Activated CD4-positive, alpha-beta T cell treated with anti-CD3 and anti-CD28 coated beads, Interleukin-2, Interleukin-6, amounts not matched to agents 100 ng/mL and 50 ng/mL, durations not matched to agents 16 hours and 8 hours (primary cell): Measurements from ENCODE around the gene ZFP90.
"Not testable (repeated sequence)": the region's sequence is repeated elsewhere in the genome, so short reads cannot be mapped to it uniquely, and the experiment has no call there.

Experiments used
- DNase-seq: peaks from one replicate; pipeline ENCODE4 v3.0.0-alpha.2; 2020

Gene ZFP90

GRCh38 chr16:68519225-68519745 is 19.8 kb upstream of the ZFP90 start:
- no peak for DNase-seq

- DNase-seq = peak; percentile 89
Observed at GRCh38 chr16:68520649-68521086, 18.4 kb upstream of the ZFP90 start.

DNA sequence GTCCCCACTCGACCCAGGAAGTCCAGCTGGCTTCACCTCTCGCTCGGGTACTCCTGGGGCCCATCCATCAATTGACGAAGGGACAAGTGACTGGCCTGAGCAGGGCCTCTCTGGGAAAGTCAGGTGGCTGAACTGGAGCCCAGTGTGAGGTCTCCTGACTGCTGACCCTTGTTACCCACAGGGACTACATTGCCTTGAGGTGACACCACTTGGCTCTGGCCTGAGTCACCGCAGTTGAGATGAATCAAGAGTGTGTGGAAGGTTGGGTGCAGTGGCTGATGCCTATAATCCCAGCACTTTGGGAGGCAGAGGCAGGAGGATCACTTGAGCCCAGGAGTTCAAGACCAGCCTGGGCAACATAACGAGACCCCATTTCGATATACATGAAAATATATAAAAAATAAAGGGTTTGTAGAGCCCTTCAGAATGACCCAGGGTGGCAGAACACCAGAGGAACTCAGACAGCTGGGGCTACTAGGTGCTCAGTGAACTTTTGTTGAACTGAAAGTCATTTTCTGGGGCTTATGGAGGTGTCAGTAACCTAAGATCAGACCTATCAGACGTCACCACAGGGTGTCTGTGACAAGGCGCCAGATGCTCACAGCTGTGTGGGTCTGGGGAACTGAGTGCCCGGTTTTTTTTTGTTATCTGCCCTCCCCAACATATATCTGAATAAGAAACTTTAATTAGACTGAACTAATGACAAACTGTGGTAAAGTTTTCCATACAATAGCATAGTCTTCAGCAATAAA is 14.8 kb upstream of the ZFP90 start:
- no peak for DNase-seq

DNA sequence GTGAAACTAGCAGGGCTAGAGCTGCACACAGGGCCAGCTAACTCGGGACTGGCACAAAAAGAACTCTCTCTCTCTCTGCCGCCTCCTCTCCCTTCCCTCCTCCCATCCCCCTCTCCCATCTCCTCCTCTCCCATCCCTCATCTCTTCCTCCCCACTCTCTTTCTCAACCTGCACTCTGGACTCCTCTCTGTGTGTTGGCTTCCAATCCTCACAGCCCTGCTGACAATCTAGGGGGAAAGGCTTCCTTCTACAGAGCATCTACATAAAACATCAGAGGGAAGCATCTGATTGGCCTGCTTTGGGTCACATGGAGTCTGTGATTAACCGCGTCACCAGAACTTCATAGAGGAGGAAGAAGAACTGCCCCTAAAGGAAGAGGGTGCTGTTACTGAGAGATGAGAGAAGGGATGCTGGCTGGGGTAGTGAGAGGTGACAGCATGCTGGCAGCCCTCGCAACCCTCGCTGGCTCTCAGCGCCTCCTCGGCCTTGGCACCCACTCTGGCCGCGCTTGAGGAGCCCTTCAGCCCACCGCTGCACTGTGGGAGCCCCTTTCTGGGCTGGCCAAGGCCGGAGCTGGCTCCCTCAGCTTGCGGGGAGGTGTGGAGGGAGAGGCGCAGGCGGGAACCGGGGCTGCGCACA is 12.8 kb upstream of the ZFP90 start:
- no peak for DNase-seq

GRCh38 chr16:68526782-68527145 is 12.3 kb upstream of the ZFP90 start:
- DNase-seq = no peak

GRCh38 chr16:68528233-68528632 is 10.9 kb upstream of the ZFP90 start:
- DNase-seq = no peak

GRCh38 chr16:68528686-68529379 is 10.3 kb upstream of the ZFP90 start:
- DNase-seq = peak; percentile 91

GRCh38 chr16:68529608-68529930 is 9.5 kb upstream of the ZFP90 start:
- no peak for DNase-seq

DNA sequence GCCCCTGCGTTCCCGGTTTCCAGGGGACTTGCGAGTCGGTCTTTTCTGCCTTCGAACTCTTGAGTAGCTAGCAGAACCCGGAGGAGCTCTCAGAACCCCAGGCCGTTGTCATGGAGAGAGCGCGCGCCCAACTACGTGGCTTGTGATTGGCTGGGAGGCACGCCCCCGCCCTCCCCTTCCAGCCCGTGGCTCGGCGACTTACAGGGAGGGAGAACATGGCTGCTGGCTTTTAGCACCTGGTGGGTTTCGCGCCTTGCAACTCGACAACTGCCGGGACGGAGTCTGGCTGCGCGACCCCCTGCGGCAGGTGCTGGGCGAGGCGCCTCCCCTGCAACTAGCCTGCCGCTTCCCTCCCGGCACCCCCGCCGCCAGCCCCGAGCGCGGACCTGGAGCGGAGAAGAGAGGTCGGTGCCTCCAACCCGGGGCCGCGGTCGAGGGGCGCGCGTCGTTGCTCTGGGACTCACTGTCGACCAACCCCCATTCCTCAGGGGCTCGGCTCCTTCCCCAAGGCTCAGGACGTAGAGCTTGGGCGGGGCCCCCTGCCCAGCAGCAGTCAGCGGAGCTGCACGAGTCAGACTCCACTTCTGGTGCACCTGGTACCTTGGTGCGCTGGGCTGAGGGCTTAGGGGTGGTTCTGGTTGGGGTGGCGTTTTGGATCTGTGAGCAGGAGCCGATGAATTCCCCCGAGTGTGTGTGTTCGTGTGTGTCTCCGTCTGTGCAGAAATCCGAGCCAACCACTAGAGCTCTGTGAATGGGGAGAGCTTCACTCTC is 9.0 kb upstream of the ZFP90 start:
- DNase-seq = peak; percentile 89

DNA sequence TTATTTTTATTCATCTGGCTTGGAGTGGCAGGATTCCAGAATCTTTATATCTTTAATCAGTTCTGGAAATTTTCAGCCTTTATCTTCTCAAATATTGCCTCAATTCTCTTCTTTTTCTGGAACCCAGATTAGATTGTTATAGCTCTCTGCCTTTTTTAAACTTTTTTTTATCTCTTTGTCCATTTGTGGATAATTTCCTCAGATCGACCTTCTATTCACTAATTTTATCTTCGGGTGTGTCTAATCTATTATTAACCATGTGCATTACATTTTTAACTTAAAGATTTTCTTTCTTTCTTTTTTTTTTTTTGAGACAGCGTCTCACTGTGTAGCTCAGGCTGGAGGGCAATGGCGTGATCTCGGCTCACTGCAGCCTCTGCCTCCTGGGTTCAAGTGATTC is 5.2 kb upstream of the ZFP90 start:
- DNase-seq = no peak

DNA sequence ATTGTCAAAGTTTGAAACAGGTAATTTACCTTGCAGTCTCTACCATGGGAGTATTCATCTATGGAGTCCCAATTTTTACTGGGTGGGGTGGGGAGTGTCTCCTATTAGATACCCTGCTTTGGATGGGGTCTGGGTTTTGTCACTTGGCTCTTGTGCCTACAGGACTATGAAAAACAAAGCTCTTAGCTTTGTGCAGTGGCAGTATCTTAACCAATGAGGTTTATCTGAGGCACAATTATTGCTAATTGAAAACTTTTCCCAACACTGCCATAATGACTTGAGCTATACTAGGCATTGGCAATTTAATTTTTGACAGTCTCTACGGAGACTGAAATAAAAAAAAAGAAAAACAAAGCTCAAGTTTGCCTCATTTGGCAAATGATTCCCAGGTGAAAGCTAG is 3.8 kb upstream of the ZFP90 start:
- DNase-seq = no peak

DNA sequence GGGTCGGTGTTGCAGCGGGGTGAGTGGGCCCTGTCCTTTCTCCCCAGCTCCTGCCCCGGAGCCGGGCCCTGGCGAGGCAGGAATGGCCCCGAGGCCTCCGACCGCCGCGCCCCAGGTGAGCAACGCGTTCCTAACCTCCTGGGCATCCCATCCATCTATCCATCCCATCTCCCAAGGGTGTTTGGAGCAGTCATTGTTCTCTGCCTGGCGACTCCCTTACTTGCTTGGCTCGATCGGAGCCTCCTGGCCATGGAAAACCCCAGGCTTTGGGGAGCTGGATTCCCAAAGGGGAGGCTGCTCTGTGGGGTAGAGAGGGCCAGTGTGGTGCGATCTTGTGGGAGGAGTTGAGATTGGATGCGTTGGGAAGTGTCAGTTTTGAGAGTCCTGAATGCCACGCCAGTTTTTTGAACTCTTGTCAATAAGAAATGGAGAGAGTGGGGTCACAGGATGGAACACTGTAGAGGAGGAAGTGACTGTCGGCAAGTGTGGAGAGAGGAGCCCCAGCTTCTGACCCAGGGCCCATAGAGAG is 684 bp downstream of the ZFP90 start:
- peak; percentile 46 for DNase-seq

GRCh38 chr16:68548947-68549346 is 9.9 kb downstream of the ZFP90 start:
- no peak for DNase-seq

DNA sequence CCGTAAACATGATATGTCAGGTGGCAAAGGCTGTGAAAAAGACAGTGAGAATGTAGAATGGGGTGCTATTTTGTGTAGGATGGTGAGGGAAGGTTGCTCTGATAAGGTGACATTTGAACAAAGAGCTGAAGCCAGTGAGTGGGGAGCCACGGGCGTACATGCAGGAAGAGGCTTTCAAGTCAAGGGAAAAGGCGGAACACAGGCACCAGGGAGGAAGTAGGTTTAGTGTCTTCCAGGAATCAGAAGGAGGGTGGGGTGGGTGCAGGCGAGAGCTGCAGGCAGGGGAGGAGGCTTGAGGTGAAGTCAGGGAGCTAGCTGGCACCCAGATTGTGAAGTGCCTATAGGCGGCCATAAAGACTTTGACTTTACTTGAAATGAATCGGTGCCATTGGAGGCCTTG is 14.1 kb downstream of the ZFP90 start:
- DNase-seq = no peak

DNA sequence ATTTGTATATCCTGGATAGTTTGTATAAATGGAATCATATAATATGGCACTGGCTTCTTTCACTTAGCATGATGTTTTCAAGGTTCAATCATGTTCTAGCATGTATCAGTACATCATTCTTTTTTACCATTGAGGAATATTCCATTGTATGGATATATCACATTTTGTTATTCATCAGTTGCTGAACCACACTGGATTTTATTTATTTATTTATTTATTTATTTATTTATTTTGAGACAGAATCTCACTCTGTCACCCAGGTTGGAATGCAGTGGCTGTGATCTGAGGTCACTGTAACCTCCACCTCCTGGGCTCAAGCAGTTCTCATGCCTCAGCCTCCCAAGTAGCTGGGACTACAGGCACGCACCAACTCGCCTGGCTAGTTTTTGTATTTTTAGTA is 21.2 kb downstream of the ZFP90 start:
- DNase-seq = not testable (repeated sequence)

GRCh38 chr16:68563631-68564381 is 24.7 kb downstream of the ZFP90 start:
- DNase-seq = no peak

DNA sequence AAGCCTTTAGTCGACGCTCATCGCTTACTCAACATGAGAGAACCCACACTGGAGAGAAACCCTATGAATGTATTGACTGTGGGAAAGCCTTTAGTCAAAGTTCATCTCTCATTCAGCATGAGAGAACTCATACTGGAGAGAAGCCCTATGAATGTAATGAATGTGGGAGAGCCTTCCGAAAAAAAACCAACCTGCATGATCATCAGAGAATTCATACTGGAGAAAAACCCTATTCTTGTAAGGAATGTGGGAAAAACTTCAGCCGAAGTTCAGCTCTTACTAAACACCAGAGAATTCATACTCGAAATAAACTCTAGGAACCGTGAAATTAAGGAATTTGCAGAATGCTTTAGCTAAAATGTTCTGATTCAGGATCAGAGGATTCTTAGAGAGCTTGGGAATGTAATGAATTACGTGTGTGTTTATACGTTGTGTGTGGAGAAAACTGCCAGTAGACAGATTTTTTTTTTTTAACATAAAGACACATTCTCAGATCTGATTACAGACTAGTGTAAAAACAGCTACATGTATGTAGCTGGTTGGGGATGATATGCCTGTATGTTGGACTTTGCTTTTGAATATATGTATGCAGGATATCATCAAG is 25.4 kb downstream of the ZFP90 start:
- no peak for DNase-seq

- DNase-seq = no peak
Observed at GRCh38 chr16:68574479-68574878, 35.4 kb downstream of the ZFP90 start.

DNA sequence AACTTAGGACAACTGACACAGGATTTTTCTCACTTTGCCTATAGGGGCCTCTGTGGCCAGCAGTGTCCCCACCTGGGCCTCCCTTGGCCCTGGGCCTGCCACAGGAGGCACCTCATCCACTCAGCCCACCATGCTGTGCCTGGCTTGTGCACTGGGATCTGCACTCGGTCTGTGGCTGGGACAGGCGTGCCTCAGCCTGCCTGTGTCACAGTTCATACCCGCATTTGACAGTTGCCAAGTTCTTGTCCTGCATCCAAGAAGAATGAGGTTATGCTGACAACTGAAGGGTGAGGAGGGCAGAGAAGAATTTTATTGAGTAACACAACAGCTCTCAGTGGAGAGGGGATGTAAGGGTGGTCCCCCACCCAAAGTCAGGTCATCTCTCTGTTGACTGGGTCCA is 36.0 kb downstream of the ZFP90 start:
- no peak for DNase-seq

- no peak for DNase-seq
Observed at GRCh38 chr16:68577352-68577853, 38.3 kb downstream of the ZFP90 start.

DNA sequence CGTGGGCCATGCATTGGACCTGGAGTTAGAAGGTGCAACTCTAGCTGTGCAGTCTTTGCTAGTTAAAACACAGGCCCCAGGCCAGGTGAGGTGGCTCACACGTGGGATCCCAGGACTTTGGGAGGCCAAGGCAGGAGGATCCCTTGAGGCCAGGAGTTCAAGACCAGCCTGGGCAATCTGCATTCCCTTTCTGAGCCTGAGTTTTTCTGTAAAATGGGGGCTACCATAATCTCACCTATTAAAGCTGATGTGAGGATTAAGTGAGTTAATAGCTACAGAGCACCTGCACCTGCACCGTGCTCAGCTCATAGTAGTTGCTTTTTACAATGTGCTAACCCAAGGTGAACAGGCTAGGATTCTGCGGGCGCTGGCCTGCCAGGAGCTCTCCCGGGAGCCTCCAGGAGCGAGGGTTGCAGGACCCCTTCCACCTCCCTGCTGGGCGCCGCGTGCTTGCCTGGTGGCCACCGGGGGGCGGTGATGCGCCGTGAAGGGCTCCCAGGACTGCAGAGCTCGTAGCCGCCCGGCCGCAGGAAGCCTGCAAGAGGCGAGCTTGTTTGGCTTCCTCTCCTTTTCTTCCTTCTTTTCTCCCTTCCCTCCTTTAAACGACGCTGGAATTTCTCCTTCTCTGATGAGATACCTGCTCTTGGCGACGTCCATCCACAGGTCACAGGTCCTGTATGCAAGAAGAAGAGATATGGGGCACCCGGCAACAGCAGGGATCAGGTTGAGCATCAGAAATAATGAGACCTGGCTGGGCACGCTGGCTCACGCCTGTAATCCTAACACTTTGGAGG is 51.3 kb downstream of the ZFP90 start:
- DNase-seq = peak; percentile 76
